ENCODE results near the gene ANKRD27. TPM values are rescaled to one million over a fixed set of nuclear protein-coding genes. Genes with fewer than 3 reads are reported as not detected.
"Not testable (repeated sequence)": the region's sequence is repeated elsewhere in the genome, so short reads cannot be mapped to it uniquely, and the experiment has no call there.

Gene ANKRD27
- total RNA-seq, 4 donors from 2014 or later = 33.2 to 48.0 (median 38.7) TPM

GRCh38 chr19:32693151-32694108 lies 18.4 kb upstream of the ANKRD27 start:
- peak in 1 of 3 donors; percentile 59 for DNase-seq
- not testable (repeated sequence) for H3K36me3 ChIP-seq, H3K9me3 ChIP-seq, H3K27me3 ChIP-seq
- H3K4me3 ChIP-seq = peak overlapping the region; percentile 56 to 90 (median 81)
- peaks cover 4 to 53% (median 9%) of the 10 kb centered on the region in 4 donors for H3K4me1 ChIP-seq
- peak overlapping the region in 2 of 4 donors; percentile 40 to 84 for H3K27ac ChIP-seq

- no peak for DNase-seq
- Histone ChIP-seq H3K36me3 (peaks cover 0 to 5% (median 0%) of the 10 kb centered on the region in 3 donors), H3K9me3 (no peaks in the 10 kb centered on the region), H3K27me3 (no peaks in the 10 kb centered on the region), H3K4me3 (peak overlapping the region; percentile 56 to 90 (median 81)), H3K4me1 (peaks cover 4 to 53% (median 9%) of the 10 kb centered on the region in 4 donors), H3K27ac (peak overlapping the region; percentile 67 to 90 (median 87))
- TF ChIP-seq CTCF (IDR thresholded peaks at IDR 0.05) (no peak), POLR2A (IDR thresholded peaks at IDR 0.05) (no peak)
These were observed 17.7 kb upstream of the ANKRD27 start for GRCh38 chr19:32692727-32693061.

GRCh38 chr19:32691952-32692726 lies 17.2 kb upstream of the ANKRD27 start:
- Histone ChIP-seq H3K4me1 (peaks cover 4 to 49% (median 9%) of the 10 kb centered on the region in 4 donors), H3K27ac (peak overlapping the region; percentile 67 to 90 (median 87)), H3K27me3 (no peaks in the 10 kb centered on the region), H3K36me3 (peaks cover 0 to 5% (median 0%) of the 10 kb centered on the region in 3 donors), H3K9me3 (no peaks in the 10 kb centered on the region), H3K4me3 (peak overlapping the region; percentile 56 to 90 (median 81))
- DNase-seq = peak; percentile 47 to 78 (median 74)
- TF ChIP-seq CTCF (IDR thresholded peaks at IDR 0.05) (no peak), POLR2A (IDR thresholded peaks at IDR 0.05) (no peak)

- Histone ChIP-seq H3K36me3 (peaks cover 0 to 5% (median 0%) of the 10 kb centered on the region in 3 donors), H3K9me3 (no peaks in the 10 kb centered on the region), H3K4me1 (peaks cover 4 to 45% (median 9%) of the 10 kb centered on the region in 4 donors), H3K27me3 (no peaks in the 10 kb centered on the region), H3K27ac (peak within 1 kb of the TSS; percentile 67 to 90 (median 87)), H3K4me3 (peak within 1 kb of the TSS; percentile 56 to 90 (median 81))
- peak; percentile 80 to 94 (median 91) for DNase-seq
- TF ChIP-seq POLR2A (IDR thresholded peaks at IDR 0.05) = peak; percentile 74 to 79
- TF ChIP-seq CTCF (IDR thresholded peaks at IDR 0.05) = no peak
These were observed 16.4 kb upstream of the ANKRD27 start, which contains the start of gene NUDT19 for GRCh38 chr19:32691291-32691951. Gene NUDT19 (plus strand): TSS chr19:32691821. CDS start chr19:32691961, 140 bp downstream.

GRCh38 chr19:32688311-32688710 lies 13.3 kb upstream of the ANKRD27 start:
- TF ChIP-seq CTCF (IDR thresholded peaks at IDR 0.05) (no peak), POLR2A (IDR thresholded peaks at IDR 0.05) (no peak)
- H3K4me3 ChIP-seq = no peak overlapping the region
- DNase-seq = no peak
- no peaks in the 10 kb centered on the region for H3K9me3 ChIP-seq
- H3K36me3 ChIP-seq = no peaks in the 10 kb centered on the region
- no peak overlapping the region for H3K27ac ChIP-seq
- H3K4me1 ChIP-seq = peaks cover 4 to 22% (median 7%) of the 10 kb centered on the region in 4 donors
- H3K27me3 ChIP-seq = no peaks in the 10 kb centered on the region

Measured in Peyer's patch (tissue), 4 donors.